ENCODE data around the gene STARD4. TPM values are rescaled to one million over a fixed set of nuclear protein-coding genes. Genes with fewer than 3 reads are reported as not detected.

Gene STARD4
- total and polyA plus RNA-seq, 12 donors = 7.2 to 142 (median 24.1) TPM

GRCh38 chr5:111469903-111470302, 42.4 kb downstream of the STARD4 start:
- DNase-seq = no peak
- Histone ChIP-seq H3K27ac (no peak overlapping the region), H3K9me3 (replicated peaks in 1 of 3) (no peaks in the 10 kb centered on the region), H3K36me3 (replicated peaks in 1 of 2) (no peaks in the 10 kb centered on the region), H3K4me1 (replicated peaks in 1 of 2) (no peaks in the 10 kb centered on the region), H3K4me3 (no peak overlapping the region), H3K27me3 (no peaks in the 10 kb centered on the region)
- TF ChIP-seq CTCF (IDR thresholded peaks at IDR 0.05) = no peak
- TF ChIP-seq POLR2A (IDR thresholded peaks at IDR 0.05) = no peak
- intact Hi-C loops (cut with DNase I) = no loop called here
- 59 to 67% (median 62%) methylated on average over 2 of the region's 2 CpGs for WGBS, 4 donors

DNA sequence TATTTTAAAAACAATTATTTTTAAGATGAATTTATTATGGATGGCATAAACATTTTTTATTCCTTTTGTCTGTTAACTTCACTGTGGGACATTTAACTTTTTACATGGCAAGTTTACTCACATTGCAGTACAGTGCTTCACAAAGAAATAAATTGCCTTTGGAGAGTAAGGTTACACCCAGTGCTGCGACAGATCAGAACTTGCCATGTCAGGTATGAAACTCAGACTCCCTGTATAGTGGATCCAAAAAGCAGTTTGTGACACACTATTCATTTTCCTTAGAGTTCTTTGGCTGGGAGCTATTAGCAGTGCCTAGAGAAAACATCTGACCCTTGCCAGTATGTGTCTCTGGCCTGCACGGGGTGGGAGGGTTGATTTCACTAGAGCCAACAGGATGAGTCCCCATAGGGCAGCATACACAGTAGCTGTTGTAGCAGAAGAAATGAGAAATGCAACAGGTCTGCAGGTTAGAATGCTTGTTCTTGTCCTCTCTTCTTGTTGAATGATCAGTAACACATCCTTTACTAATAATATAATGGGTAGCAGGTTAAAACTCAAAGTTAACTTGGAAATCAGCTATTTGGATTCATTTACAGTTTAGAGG, 42.9 kb downstream of the STARD4 start:
- no peak for DNase-seq
- intact Hi-C loops (cut with DNase I) = no loop called here
- no peak overlapping the region for H3K4me3 ChIP-seq
- no peak for TF ChIP-seq CTCF (IDR thresholded peaks at IDR 0.05)
- no peak for TF ChIP-seq POLR2A (IDR thresholded peaks at IDR 0.05)
- no peaks in the 10 kb centered on the region for H3K9me3 ChIP-seq (replicated peaks in 1 of 3)
- no peak overlapping the region for H3K27ac ChIP-seq
- H3K4me1 ChIP-seq (replicated peaks in 1 of 2) = no peaks in the 10 kb centered on the region
- 65 to 87% (median 77%) methylated on average over 2 of the region's 2 CpGs for WGBS, 4 donors
- H3K36me3 ChIP-seq (replicated peaks in 1 of 2) = no peaks in the 10 kb centered on the region
- H3K27me3 ChIP-seq = no peaks in the 10 kb centered on the region

- H3K27me3 ChIP-seq = no peaks in the 10 kb centered on the region
- H3K27ac ChIP-seq = no peak overlapping the region
- intact Hi-C loops (cut with DNase I) = no loop called here
- TF ChIP-seq POLR2A (IDR thresholded peaks at IDR 0.05) (no peak), CTCF (IDR thresholded peaks at IDR 0.05) (no peak)
- H3K36me3 ChIP-seq (replicated peaks in 1 of 2) = no peaks in the 10 kb centered on the region
- no peak overlapping the region for H3K4me3 ChIP-seq
- DNase-seq = no peak
- H3K4me1 ChIP-seq (replicated peaks in 1 of 2) = no peaks in the 10 kb centered on the region
- H3K9me3 ChIP-seq (replicated peaks in 1 of 3) = no peaks in the 10 kb centered on the region
These were observed 49.0 kb downstream of the STARD4 start for GRCh38 chr5:111463311-111463710.

DNA sequence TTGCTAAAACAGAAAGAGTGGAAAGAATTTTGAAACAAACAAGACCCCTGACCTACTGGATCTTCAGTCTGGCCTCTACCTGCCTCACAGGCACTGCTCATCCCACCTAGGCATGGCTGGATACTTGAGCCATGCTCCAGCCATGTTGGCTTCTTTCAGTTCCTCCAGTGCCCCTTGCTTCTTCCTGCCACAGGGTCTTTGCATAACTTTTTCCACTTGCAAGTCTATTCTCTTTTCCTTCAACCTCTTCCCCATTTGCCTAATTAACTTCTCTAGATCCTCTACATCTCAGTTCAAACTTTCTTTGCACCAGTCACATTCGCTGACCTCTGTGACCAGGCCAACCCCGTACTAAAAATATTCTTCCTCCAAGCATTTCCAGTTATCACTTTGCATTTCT, 50.4 kb downstream of the STARD4 start:
- no peak overlapping the region for H3K27ac ChIP-seq
- no peaks in the 10 kb centered on the region for H3K4me1 ChIP-seq (replicated peaks in 1 of 2)
- no peak overlapping the region for H3K4me3 ChIP-seq
- intact Hi-C loops (cut with DNase I) = no loop called here
- WGBS, 4 donors = 73 to 79% (median 75%) methylated on average over 2 of the region's 2 CpGs
- DNase-seq = no peak
- no peaks in the 10 kb centered on the region for H3K9me3 ChIP-seq (replicated peaks in 1 of 3)
- H3K36me3 ChIP-seq (replicated peaks in 1 of 2) = no peaks in the 10 kb centered on the region
- TF ChIP-seq POLR2A (IDR thresholded peaks at IDR 0.05) (no peak), CTCF (IDR thresholded peaks at IDR 0.05) (no peak)
- no peaks in the 10 kb centered on the region for H3K27me3 ChIP-seq

All from adrenal gland (tissue), 12 donors.